ENCODE data around the gene CDC16.
"Not testable (repeated sequence)": the region's sequence is repeated elsewhere in the genome, so short reads cannot be mapped to it uniquely, and the experiment has no call there.

DNA sequence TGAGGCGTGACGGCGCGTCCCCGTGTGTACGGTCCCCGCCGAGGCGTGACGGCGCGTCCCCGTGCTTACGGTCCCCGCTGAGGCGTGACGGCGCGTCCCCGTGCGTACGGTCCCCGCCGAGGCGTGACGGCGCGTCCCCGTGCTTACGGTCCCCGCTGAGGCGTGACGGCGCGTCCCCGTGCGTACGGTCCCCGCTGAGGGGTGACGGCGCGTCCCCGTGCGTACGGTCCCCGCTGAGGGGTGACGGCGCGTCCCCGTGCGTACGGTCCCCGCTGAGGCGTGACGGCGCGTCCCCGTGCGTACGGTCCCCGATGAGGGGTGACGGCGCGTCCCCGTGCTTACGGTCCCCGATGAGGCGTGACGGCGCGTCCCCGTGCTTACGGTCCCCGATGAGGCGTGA is 35.2 kb upstream of the CDC16 start:
- TF ChIP-seq YY1 (IDR thresholded peaks at IDR 0.05; ENCODE audit: insufficient read depth, insufficient read length); ZNF274 (IDR thresholded peaks at IDR 0.05; ENCODE audit: low read depth, low read length): not testable (repeated sequence)

Measured in NT2/D1 (cell line).